ENCODE data around the gene SLC19A1. TPM values are rescaled to one million over a fixed set of nuclear protein-coding genes. Genes with fewer than 3 reads are reported as not detected.

Gene SLC19A1
- total and polyA plus RNA-seq, 7 donors: 1.4 to 3.8 (median 2.3) TPM

DNA sequence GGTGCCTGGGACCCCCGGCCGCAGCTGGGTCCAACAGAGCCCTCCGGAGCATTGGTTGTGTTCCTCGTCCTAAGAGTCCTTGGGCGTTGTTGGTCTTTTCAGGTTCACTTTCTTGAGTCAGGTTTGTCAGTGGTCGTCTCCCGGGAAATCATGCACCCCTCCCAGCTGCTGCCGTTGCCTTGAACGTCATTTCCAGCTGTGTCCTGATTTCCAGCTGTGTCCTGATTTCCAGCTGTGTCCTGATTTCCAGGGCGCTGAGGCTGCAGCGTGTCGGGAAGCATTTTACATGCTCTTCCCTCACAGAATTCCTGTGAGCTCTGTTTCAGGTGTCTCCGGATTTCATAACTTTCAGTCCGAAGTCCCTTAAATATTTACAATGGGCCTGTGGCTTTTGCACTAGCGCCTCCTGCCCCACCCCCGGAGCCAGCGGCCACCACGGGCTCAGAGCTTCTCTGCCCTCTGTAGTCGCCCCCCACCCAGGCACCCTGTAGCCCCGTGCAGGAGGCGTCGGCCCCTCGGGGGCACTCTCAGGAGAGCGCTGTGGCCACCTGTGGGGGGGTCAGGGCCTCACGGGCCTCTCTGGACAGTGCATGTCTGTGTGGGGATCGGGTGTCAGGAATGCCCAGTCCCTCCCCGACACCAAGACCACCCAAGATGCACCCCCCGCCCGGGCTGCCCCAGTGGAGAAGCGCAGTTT lies 70.6 kb downstream of the SLC19A1 start:
- peak overlapping the region; percentile 43 for H3K27ac ChIP-seq
- WGBS, 3 donors: 35 to 41% (median 36%) methylated on average over 30 of the region's 30 CpGs
- intact Hi-C loops (cut with DNase I): no loop called here
- H3K9me3 ChIP-seq: no peaks in the 10 kb centered on the region
- peak; percentile 27 to 71 (median 37) for ATAC-seq
- H3K4me1 ChIP-seq: no peaks in the 10 kb centered on the region
- peaks cover 0 to 12% of the 10 kb centered on the region in 2 donors for H3K36me3 ChIP-seq (ENCODE audit: insufficient read depth in 1 of 2, low read depth in 1 of 2)
- TF ChIP-seq, protein P1, sequence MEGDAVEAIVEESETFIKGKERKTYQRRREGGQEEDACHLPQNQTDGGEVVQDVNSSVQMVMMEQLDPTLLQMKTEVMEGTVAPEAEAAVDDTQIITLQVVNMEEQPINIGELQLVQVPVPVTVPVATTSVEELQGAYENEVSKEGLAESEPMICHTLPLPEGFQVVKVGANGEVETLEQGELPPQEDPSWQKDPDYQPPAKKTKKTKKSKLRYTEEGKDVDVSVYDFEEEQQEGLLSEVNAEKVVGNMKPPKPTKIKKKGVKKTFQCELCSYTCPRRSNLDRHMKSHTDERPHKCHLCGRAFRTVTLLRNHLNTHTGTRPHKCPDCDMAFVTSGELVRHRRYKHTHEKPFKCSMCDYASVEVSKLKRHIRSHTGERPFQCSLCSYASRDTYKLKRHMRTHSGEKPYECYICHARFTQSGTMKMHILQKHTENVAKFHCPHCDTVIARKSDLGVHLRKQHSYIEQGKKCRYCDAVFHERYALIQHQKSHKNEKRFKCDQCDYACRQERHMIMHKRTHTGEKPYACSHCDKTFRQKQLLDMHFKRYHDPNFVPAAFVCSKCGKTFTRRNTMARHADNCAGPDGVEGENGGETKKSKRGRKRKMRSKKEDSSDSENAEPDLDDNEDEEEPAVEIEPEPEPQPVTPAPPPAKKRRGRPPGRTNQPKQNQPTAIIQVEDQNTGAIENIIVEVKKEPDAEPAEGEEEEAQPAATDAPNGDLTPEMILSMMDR (IDR thresholded peaks at IDR 0.05): no peak
- peaks cover 0 to 25% (median 8%) of the 10 kb centered on the region in 3 donors for H3K27me3 ChIP-seq (ENCODE audit: insufficient read depth in 3 of 3, low read length in 2 of 3)
- DNase-seq: peak; percentile 49 to 72
- no peak overlapping the region for H3K4me3 ChIP-seq

DNA sequence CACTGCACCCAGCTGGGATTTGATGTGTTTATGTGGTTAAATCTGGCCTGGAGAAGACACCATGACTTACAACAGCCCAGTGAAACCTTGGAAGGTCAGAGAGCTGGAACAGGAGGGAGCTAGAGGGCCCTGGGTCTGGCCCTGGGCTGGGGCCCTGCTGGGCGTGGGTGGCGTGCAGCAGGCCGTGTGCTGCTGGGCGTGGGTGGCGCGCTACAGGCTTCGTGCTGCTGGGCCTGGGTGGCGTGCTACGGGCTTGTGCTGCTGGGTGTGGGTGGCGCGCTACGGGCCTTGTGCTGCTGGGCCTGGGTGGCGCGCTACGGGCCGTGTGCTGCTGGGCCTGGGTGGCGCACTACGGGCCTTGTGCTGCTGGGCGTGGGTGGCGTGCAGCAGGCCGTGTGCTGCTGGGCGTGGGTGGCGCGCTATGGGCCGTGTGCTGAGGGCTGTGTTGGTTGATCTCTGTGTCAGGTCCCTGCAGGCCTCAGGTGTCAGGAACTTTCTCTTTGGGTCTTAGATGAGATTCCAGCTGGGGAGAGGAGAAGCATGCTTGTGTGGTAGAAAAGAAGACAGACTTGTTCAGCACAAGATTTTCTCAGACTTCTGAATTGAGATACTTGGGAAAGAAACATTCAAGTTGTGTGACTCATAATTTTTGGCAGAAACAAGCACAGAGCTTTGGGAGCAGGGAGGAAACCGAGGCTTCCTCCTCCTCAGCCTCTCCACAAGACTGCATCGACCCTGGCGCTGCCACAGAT lies 71.3 kb downstream of the SLC19A1 start:
- Histone ChIP-seq H3K27me3 (ENCODE audit: insufficient read depth in 3 of 3, low read length in 2 of 3) (peaks cover 0 to 28% (median 8%) of the 10 kb centered on the region in 3 donors), H3K36me3 (ENCODE audit: insufficient read depth in 1 of 2, low read depth in 1 of 2) (peaks cover 0 to 12% of the 10 kb centered on the region in 2 donors), H3K4me3 (no peak overlapping the region), H3K9me3 (no peaks in the 10 kb centered on the region), H3K27ac (peak overlapping the region; percentile 43), H3K4me1 (no peaks in the 10 kb centered on the region)
- peak; percentile 48 to 63 for DNase-seq
- WGBS, 3 donors: 40 to 55% (median 43%) methylated on average over 27 to 28 of the region's 28 CpGs
- intact Hi-C loops (cut with DNase I): no loop called here
- peak; percentile 22 to 67 (median 44) for ATAC-seq
- TF ChIP-seq, protein P1 (IDR thresholded peaks at IDR 0.05): no peak

DNA sequence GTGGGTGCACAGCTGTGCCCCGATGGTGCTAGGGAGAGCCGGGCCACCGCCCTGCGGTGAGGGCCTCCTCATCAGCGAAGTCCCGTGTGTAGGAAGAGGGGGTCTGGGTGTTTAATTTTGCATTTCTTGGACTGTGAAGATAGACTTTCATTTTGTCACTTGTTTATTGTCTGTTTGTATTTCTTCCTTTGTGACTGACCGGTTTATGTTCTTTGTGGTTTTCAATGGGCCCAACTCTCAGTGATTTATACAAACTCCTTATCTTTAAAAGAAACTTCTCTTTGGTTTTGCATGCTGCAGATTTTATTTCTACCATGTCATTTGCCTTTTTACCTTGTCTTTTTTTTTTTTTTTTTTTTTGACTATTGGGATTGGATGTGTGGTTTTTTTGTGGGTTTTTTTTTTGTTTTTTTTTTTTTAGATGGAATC lies 72.1 kb downstream of the SLC19A1 start:
- intact Hi-C loops (cut with DNase I): no loop called here
- WGBS, 3 donors: 84 to 88% (median 84%) methylated on average over 7 of the region's 7 CpGs
- Histone ChIP-seq H3K27me3 (ENCODE audit: insufficient read depth in 3 of 3, low read length in 2 of 3) (peaks cover 0 to 35% (median 8%) of the 10 kb centered on the region in 3 donors), H3K36me3 (ENCODE audit: insufficient read depth in 1 of 2, low read depth in 1 of 2) (peaks cover 0 to 6% of the 10 kb centered on the region in 2 donors), H3K9me3 (no peaks in the 10 kb centered on the region), H3K4me1 (no peaks in the 10 kb centered on the region), H3K27ac (no peak overlapping the region), H3K4me3 (no peak overlapping the region)
- TF ChIP-seq, protein P1 (IDR thresholded peaks at IDR 0.05): no peak
- ATAC-seq (no peak), DNase-seq (no peak)

DNA sequence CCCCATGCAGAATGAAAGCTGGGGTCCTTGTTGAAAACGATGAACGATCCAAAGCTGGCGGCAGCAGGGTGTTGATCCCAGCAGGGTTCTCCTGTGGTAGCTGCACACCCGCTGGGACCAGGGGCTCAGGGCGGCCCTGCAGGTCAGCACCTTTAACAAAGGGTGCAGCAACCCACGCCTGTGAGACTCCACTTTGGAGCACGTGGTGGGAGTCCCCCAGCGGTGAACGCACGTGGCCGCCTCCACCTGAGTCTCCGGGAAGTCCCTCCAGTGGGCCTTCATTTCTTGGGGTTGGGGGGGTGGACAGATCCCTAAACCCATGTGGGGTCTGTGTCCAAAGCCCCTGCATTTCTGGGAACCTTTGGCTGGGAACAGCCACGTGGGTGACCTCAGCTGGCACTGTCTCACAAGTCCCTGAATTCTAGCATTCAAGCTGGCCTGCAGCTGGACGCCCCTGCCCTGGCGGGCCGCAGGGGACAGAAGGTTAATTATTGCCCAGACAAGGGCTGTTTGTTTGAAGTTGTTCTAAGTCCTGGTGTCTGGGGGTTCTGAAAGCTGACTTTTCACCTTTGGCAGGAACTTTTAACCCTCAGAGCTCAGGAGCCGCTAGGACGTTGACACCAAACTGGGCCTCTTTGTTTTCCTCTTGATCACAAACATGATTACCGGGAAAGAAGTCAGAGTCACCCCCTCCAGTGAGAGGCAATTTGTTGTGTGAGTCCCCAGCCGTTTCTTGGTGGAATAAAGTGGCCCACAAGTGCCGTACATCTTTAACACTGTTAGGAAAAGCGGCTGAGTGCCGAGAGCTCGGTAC lies 72.8 kb downstream of the SLC19A1 start:
- no peak for ATAC-seq
- 77 to 87% (median 81%) methylated on average over 24 of the region's 24 CpGs for WGBS, 3 donors
- Histone ChIP-seq H3K9me3 (no peaks in the 10 kb centered on the region), H3K4me1 (no peaks in the 10 kb centered on the region), H3K27ac (no peak overlapping the region), H3K36me3 (ENCODE audit: insufficient read depth in 1 of 2, low read depth in 1 of 2) (peaks cover 0 to under 1% of the 10 kb centered on the region in 2 donors), H3K27me3 (ENCODE audit: insufficient read depth in 3 of 3, low read length in 2 of 3) (peaks cover 0 to 41% (median 8%) of the 10 kb centered on the region in 3 donors), H3K4me3 (no peak overlapping the region)
- TF ChIP-seq, protein P1 (IDR thresholded peaks at IDR 0.05): no peak
- DNase-seq: peak; percentile 10 to 45
- intact Hi-C loops (cut with DNase I): no loop called here
